Chondrocyte (in vitro differentiated cells): ENCODE measurements around the gene SEMA4D. TPM values are rescaled to one million over a fixed set of nuclear protein-coding genes. Genes with fewer than 3 reads are reported as not detected.

Source experiments
- DNase-seq: peaks from one replicate; pipeline ENCODE4 v3.0.0; 2021; ENCODE audit warnings: mixed read lengths, low spot score
- H3K27ac Mint-ChIP-seq: one replicate; pipeline ENCODE4 v1.8.0; 2021; ENCODE audit warnings: mild to moderate bottlenecking, moderate library complexity, mixed read lengths; ENCODE audit not compliant: unreplicated experiment
- H3K27me3 Mint-ChIP-seq: 2 replicates; pipeline ENCODE4 v1.8.0; 2021; ENCODE audit warnings: low read depth, mixed read lengths
- H3K36me3 Mint-ChIP-seq: 2 replicates; pipeline ENCODE4 v1.8.0; 2021; ENCODE audit warnings: low read depth, mixed read lengths
- H3K4me1 Mint-ChIP-seq: 2 replicates; pipeline ENCODE4 v1.8.0; 2021; ENCODE audit warnings: low read depth, mild to moderate bottlenecking, mixed read lengths
- H3K4me3 Mint-ChIP-seq: one replicate; pipeline ENCODE4 v1.8.0; 2021; ENCODE audit warnings: mild to moderate bottlenecking, moderate library complexity, mixed read lengths; ENCODE audit not compliant: unreplicated experiment
- H3K9me3 Mint-ChIP-seq: 2 replicates; pipeline ENCODE4 v1.8.0; 2021; ENCODE audit warnings: low read depth, mixed read lengths
- total RNA-seq: library from RNA; stranded (reverse); gene quantifications from 3 replicates; pipeline ENCODE4 v1.2.1, GENCODE V29; 2021
- TF ChIP-seq, protein P1 (sequence below): fragments of 200-600 bp; sonication (generic); IDR thresholded peaks from 2 replicates; pipeline ENCODE4 v1.5.0; 2021; ENCODE audit warnings: antibody characterized with exemption, mild to moderate bottlenecking, moderate library complexity

The SEMA4D gene
- total RNA-seq, 1 donor from 2014 or later: 3.8 TPM

DNA sequence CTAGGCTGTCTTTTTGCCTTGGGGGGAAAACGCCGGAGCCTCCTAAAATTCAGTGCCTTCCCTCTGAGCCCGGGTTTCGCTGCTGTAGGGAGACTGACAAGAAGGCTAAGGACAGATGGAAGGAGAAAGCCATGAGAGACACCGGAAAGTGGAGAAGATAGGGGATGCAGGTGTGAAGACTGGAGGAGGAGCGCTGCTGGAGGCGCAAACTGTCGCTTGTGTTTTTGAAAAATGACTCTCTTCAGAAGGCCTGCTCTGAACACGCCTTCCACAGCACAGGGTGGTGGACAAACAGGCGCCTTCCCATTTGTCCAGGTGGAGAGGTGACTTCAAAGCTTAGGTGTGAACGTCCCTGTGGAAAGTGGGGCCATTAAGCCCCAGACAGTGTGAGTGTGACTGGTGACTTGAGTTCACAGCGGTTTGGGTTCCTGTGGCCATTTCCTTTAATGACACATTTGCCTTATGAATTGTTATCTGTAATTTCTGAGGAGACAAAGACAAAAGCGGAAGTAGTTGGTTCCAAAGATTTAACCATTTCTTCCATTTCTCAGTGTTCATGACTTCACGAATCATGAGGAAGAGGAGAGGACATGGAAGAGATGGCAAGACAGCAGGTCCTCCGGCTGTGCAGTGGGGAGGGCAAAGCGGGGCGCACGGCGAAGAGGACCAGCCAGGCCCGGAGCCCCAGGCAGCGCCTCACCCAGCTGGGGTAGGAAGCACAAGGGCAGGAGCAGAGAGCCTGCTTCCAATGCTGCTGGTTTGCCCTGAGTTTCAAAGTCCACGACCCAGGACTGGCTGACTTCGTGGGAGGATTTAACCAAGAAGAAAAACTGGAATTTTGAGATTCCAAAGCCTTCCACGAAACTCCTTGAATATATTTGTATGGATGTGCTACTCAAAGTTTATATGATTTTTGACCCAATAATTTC lies 27.8 kb upstream of the SEMA4D start:
- no peak for DNase-seq
- Mint-ChIP-seq H3K36me3 (no peaks in the 10 kb centered on the region), H3K4me1 (peaks cover 2% of the 10 kb centered on the region), H3K27ac (no peak overlapping the region), H3K27me3 (peaks cover 15% of the 10 kb centered on the region), H3K9me3 (peaks cover 10% of the 10 kb centered on the region), H3K4me3 (no peak overlapping the region)
- TF ChIP-seq, protein P1, sequence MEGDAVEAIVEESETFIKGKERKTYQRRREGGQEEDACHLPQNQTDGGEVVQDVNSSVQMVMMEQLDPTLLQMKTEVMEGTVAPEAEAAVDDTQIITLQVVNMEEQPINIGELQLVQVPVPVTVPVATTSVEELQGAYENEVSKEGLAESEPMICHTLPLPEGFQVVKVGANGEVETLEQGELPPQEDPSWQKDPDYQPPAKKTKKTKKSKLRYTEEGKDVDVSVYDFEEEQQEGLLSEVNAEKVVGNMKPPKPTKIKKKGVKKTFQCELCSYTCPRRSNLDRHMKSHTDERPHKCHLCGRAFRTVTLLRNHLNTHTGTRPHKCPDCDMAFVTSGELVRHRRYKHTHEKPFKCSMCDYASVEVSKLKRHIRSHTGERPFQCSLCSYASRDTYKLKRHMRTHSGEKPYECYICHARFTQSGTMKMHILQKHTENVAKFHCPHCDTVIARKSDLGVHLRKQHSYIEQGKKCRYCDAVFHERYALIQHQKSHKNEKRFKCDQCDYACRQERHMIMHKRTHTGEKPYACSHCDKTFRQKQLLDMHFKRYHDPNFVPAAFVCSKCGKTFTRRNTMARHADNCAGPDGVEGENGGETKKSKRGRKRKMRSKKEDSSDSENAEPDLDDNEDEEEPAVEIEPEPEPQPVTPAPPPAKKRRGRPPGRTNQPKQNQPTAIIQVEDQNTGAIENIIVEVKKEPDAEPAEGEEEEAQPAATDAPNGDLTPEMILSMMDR: no peak

DNA sequence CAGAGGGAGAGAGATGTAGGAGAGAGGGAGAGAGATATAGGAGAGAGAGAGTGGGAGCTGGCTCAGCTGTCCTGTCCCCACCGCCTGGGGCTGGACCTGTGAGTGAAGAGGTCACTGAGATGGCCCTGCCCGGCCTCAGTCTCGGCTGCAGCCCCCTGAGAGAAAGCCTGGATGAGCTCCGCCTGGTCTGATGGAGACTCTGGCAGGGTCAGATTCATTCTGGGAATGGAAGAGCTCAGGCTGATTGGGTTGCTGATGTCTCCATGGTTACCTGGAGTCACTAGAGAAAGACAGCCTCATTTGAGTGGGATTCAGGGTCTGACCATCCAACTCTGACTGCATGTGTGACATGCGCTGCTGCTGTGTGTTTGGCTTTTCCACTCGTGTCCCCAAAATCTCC lies 27.1 kb upstream of the SEMA4D start:
- DNase-seq: no peak
- Mint-ChIP-seq H3K9me3 (peaks cover 10% of the 10 kb centered on the region), H3K27ac (no peak overlapping the region), H3K27me3 (peaks cover 15% of the 10 kb centered on the region), H3K4me1 (peaks cover 2% of the 10 kb centered on the region), H3K36me3 (no peaks in the 10 kb centered on the region), H3K4me3 (no peak overlapping the region)
- TF ChIP-seq, protein P1: no peak

DNA sequence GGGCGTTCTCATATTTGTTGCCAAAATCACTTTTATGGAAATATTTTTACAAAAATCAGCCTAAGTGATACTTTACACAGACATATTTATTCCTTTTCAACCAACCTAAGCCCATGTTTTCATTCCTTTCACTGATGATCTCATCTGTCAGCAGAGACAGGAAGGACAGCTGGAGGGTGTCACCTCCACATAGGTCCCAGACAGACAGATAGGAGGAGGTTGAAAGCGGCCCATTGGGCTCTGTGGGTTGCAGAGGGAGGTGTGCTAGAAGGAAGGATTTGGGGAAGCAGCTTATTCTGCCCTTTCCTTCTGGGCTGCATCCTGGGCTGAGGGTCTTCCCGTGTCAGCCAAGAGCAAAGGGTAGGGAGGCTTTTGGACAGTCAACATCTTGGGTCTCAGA lies 26.0 kb upstream of the SEMA4D start:
- TF ChIP-seq, protein P1: no peak
- Mint-ChIP-seq H3K4me1 (peaks cover 6% of the 10 kb centered on the region), H3K27ac (no peak overlapping the region), H3K4me3 (no peak overlapping the region), H3K36me3 (no peaks in the 10 kb centered on the region), H3K9me3 (peaks cover 10% of the 10 kb centered on the region), H3K27me3 (peaks cover 12% of the 10 kb centered on the region)
- DNase-seq: no peak

DNA sequence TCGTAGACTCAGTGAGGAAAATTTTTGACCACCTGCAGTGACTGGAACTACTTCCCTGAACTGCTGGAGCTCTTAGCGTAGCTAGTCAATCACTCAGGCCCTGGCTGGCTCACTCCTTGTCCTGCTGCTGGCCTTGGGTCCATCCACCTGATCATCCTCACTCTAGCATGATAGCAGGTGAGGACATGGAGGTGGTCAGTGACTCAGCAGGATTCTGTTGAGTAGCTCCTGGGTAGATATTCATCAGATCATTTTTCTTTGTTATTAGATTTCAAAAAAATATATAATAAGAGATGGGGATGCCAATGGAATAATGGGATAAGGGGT lies 25.0 kb upstream of the SEMA4D start:
- no peaks in the 10 kb centered on the region for H3K36me3 Mint-ChIP-seq
- peaks cover 6% of the 10 kb centered on the region for H3K4me1 Mint-ChIP-seq
- TF ChIP-seq, protein P1: no peak
- no peak for DNase-seq
- no peak overlapping the region for H3K4me3 Mint-ChIP-seq
- peaks cover 4% of the 10 kb centered on the region for H3K9me3 Mint-ChIP-seq
- no peak overlapping the region for H3K27ac Mint-ChIP-seq
- peaks cover 4% of the 10 kb centered on the region for H3K27me3 Mint-ChIP-seq

DNA sequence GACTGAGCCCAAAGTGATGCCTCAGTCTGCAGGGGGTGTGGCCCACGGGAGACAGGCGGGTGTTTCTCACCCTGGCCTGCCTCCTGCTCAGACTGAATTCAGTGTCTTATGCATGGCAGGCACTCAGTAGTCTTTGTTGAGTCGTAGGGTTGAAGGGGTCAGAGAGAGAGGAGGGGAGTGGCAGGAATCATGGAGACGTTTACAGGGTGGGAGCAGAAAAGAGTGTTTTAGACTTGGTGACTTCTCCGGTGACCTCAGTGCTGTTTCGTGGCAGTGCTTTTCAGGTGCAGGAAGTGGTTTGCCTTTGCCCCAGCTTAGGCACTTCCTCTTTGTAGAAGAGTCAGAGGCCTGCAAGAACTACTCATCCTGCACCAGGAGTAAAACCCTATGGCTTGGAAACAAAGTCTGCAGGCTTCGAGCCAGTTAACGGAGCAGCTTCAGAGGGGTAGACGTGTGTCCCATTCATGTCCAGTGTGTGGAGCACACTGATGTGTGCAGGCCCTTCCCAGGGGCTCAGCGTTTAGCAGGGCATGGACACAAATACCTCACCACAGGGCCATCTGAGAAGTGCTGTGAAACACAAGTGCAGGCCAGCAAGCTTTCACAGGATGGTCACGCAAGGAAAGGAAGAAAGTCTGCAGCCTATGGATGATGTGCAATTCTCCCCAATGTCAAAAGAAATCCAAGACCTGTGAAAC lies 24.5 kb upstream of the SEMA4D start:
- H3K4me3 Mint-ChIP-seq: no peak overlapping the region
- DNase-seq: no peak
- H3K27me3 Mint-ChIP-seq: peaks cover 4% of the 10 kb centered on the region
- no peak overlapping the region for H3K27ac Mint-ChIP-seq
- TF ChIP-seq, protein P1: no peak
- H3K4me1 Mint-ChIP-seq: peaks cover 6% of the 10 kb centered on the region
- no peaks in the 10 kb centered on the region for H3K36me3 Mint-ChIP-seq
- H3K9me3 Mint-ChIP-seq: no peaks in the 10 kb centered on the region
